ENCODE data around the gene ERAS.
"Not testable (repeated sequence)": the region's sequence is repeated elsewhere in the genome, so short reads cannot be mapped to it uniquely, and the experiment has no call there.

Gene ERAS

DNA sequence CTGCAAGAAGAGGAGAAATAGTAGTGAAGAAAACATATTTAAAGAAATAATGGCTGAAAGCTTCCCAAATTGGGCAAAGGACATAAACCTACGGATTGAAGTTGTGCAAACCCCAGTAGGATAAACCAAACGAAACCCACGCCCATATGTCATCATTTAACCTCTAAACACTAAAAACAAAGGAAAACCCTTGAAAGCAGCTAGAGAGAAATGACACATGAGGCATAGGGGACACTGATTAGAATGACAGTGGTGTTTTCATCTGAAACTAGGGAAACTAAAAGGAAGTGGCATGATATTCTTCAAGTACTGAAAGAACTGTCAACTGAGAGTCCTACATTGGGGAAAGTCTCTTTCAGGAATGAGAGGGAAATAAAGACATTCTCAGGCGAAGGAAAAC lies 50.6 kb downstream of the ERAS start:
- H3K36me3 ChIP-seq (ENCODE audit: control insufficient read depth, insufficient read depth, low read length); H3K4me1 ChIP-seq (ENCODE audit: control insufficient read depth, insufficient read depth, low read length); H3K9ac ChIP-seq (ENCODE audit: low read length); H3K9me3 ChIP-seq (ENCODE audit: control insufficient read depth, insufficient read depth, low read depth, low read length); H3K27me3 ChIP-seq (ENCODE audit: control insufficient read depth, insufficient read depth, low read length); H3K27ac ChIP-seq (ENCODE audit: low read depth, low read length); H3K4me3 ChIP-seq (ENCODE audit: low read depth, low read length): not testable (repeated sequence)
